H1 (cell line): ENCODE data around the gene PDZRN4.

Source experiments
- CHD2 ChIP-seq: IDR thresholded peaks from 2 replicates; pipeline ENCODE4 v1.6.1; 2012; ENCODE audit warnings: low read length, improper control_type of control experiment
- RFX5 ChIP-seq: IDR thresholded peaks from 2 replicates; pipeline ENCODE4 v1.6.1; 2011; ENCODE audit warnings: low read depth, low read length, improper control_type of control experiment, borderline replicate concordance

DNA sequence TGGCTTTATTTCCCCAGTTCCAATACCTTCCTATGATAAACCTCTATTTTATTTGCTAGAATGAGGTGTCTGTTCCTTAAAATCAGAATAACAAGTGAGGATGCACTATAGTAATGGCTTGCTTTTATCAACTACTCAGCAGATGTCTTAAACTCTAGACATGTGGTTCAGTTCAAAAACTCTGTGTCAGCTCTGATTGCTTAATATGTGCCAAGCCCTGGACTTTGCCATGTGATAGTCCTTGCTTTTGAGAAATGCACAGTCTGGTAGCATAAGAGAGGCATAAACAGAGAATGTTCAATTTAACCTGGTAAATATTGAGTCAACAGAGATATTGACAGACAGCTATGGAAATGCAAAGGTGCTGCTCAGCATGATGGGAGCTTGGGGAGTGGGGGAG lies 254.8 kb downstream of the PDZRN4 start:
- TF ChIP-seq RFX5 (no peak), CHD2 (no peak)
